Thymus (tissue), 11 donors: ENCODE measurements around the gene SYNGR3. TPM values are rescaled to one million over a fixed set of nuclear protein-coding genes. Genes with fewer than 3 reads are reported as not detected.

Experiments used
- DNase-seq, 9 donors: peaks; one replicate each; pipeline ENCODE4 v3.0.0-alpha.2; 2013; ENCODE audit warnings: low spot score in 9 of 9, low read depth in 6 of 9, missing footprints in 1 of 9
- H3K27ac ChIP-seq, 2 donors: one replicate each; pipeline ENCODE4 v1.5.1; 2013; ENCODE audit warnings: control low read depth in 1 of 2, low read depth in 1 of 2, low read length in 1 of 2, mild to moderate bottlenecking in 1 of 2, moderate library complexity in 1 of 2
- H3K27me3 ChIP-seq, 2 donors: one replicate each; pipeline ENCODE4 v1.5.1; 2013; ENCODE audit warnings: low read length in 1 of 2; ENCODE audit not compliant: control insufficient read depth in 2 of 2, insufficient read depth in 1 of 2
- H3K36me3 ChIP-seq, 2 donors: one replicate each; pipeline ENCODE4 v1.5.1; 2013; ENCODE audit warnings: low read length in 1 of 2, mild to moderate bottlenecking in 1 of 2, moderate library complexity in 1 of 2; ENCODE audit not compliant: control insufficient read depth in 2 of 2, insufficient read depth in 2 of 2
- H3K4me1 ChIP-seq, 2 donors: one replicate each; pipeline ENCODE4 v1.5.1; 2013; ENCODE audit warnings: low read length in 2 of 2; ENCODE audit not compliant: control insufficient read depth in 2 of 2, insufficient read depth in 2 of 2
- H3K4me3 ChIP-seq, 2 donors: one replicate each; pipeline ENCODE4 v1.5.1; 2013; ENCODE audit warnings: low read length in 2 of 2, control low read depth in 1 of 2, mild to moderate bottlenecking in 1 of 2
- H3K9me3 ChIP-seq, 2 donors: one replicate each; pipeline ENCODE4 v1.5.1; 2013; ENCODE audit warnings: low read length in 1 of 2, mild to moderate bottlenecking in 1 of 2; ENCODE audit not compliant: control insufficient read depth in 2 of 2, insufficient read depth in 1 of 2
- WGBS: extraction: QIAGEN DNeasy Blood & Tissue Kit; methylation state at CpG from one replicate; pipeline ENCODE4 v1.1.7; 2013; 5-methylcytosine and 5-hydroxymethylcytosine counted together
- polyA plus RNA-seq: library from polyadenylated mRNA; stranded (reverse); fragments of 200-250 nt; gene quantifications from one replicate; pipeline ENCODE4 v1.2.3, GENCODE V29; 2013
- total RNA-seq: library from RNA; stranded (reverse); fragments of 120-200 nt; gene quantifications from one replicate; pipeline ENCODE4 v1.2.4, GENCODE V29; 2013
- donor health status: healthy.

Gene SYNGR3
- total and polyA plus RNA-seq, 2 donors, result 1.2 to 2.7 TPM

- WGBS, result under 1% methylated on average over 97 of the region's 97 CpGs
- peaks cover 19 to 34% of the 10 kb centered on the region in 2 donors for H3K36me3 ChIP-seq
Observed at GRCh38 chr16:1964506-1965395, 25.0 kb upstream of the SYNGR3 start, which contains the start of gene RPS2. Gene RPS2, minus strand, starts transcription at chr16:1964826. Its CDS starts 201 bp downstream, at chr16:1964625.

GRCh38 chr16:1965396-1966001, 24.3 kb upstream of the SYNGR3 start:
- H3K4me3 ChIP-seq, result peak overlapping the region; percentile 83 to 95
- H3K27ac ChIP-seq, result peak overlapping the region; percentile 88 to 93
- H3K9me3 ChIP-seq, result no peaks in the 10 kb centered on the region
- H3K36me3 ChIP-seq, result peaks cover 19 to 32% of the 10 kb centered on the region in 2 donors
- peaks cover 6 to 40% of the 10 kb centered on the region in 2 donors for H3K4me1 ChIP-seq
- WGBS, result 29% methylated on average over 24 of the region's 24 CpGs
- DNase-seq, result peak in 1 of 9 donors; percentile 37
- no peaks in the 10 kb centered on the region for H3K27me3 ChIP-seq

More at GRCh38 chr16:1964506-1965395, 25.0 kb upstream of the SYNGR3 start, which contains the start of gene RPS2:
- peak; percentile 93 to 99 (median 95) for DNase-seq
- H3K27me3 ChIP-seq, result no peaks in the 10 kb centered on the region
- H3K4me1 ChIP-seq, result peaks cover 10 to 43% of the 10 kb centered on the region in 2 donors
- no peaks in the 10 kb centered on the region for H3K9me3 ChIP-seq
- peak within 1 kb of the TSS; percentile 91 to 95 for H3K27ac ChIP-seq
- H3K4me3 ChIP-seq, result peak within 1 kb of the TSS; percentile 83 to 95

- Histone ChIP-seq H3K9me3 (no peaks in the 10 kb centered on the region), H3K4me3 (peak within 1 kb of the TSS; percentile 83 to 95), H3K27me3 (no peaks in the 10 kb centered on the region), H3K4me1 (peaks cover 8 to 41% of the 10 kb centered on the region in 2 donors), H3K36me3 (peaks cover 14 to 23% of the 10 kb centered on the region in 2 donors), H3K27ac (peak within 1 kb of the TSS in 1 of 2 donors; percentile 88)
- WGBS, result 98% methylated on average over 6 of the region's 6 CpGs
- DNase-seq, result no peak
Observed at GRCh38 chr16:1966460-1966859, 23.3 kb upstream of the SYNGR3 start, which contains the start of gene RNF151. Gene RNF151, plus strand, starts transcription at chr16:1966856. Its CDS starts 26 bp downstream, at chr16:1966882.

DNA sequence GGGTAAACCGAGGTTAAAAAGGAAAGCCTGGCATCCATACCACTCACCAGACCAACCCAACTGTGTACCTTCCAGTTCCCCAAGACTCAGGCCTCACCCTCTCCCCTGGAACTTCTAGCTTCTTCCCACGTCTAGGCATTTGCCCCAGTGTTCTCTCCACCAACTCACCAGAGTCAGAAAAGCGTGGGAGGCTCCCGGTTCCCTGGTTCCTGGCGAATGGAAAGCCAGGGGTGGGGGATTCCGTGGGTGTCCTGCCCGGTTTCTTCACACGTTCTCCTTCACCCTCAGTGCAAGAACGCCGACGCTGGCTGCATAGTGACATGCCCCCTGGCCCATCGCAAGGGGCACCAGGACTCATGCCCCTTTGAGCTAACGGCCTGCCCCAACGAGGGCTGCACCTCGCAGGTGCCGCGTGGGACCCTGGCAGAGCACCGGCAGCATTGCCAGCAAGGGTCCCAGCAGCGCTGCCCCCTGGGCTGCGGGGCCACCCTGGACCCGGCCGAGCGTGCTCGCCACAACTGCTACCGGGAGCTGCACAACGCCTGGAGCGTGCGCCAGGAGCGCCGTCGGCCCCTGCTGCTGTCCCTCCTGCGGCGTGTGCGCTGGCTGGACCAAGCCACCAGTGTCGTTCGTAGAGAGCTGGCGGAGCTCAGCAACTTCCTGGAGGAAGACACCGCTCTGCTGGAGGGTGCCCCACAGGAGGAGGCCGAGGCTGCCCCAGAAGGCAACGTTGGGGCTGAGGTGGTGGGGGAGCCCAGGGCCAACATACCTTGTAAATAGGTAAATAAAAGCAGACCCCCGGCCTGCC, 21.4 kb upstream of the SYNGR3 start:
- WGBS, result 96% methylated on average over 41 of the region's 41 CpGs
- peaks cover 11 to 35% of the 10 kb centered on the region in 2 donors for H3K4me1 ChIP-seq

GRCh38 chr16:1971796-1972489, 17.8 kb upstream of the SYNGR3 start, which contains the start of gene TBL3:
Gene TBL3, plus strand, starts transcription at chr16:1972053. Its CDS starts 112 bp downstream, at chr16:1972165.
- H3K36me3 ChIP-seq, result peaks cover 22 to 31% of the 10 kb centered on the region in 2 donors
- peak; percentile 82 to 97 (median 95) for DNase-seq
- H3K27me3 ChIP-seq, result no peaks in the 10 kb centered on the region
- H3K9me3 ChIP-seq, result no peaks in the 10 kb centered on the region
- WGBS, result under 1% methylated on average over 78 of the region's 78 CpGs
- peaks cover 7 to 18% of the 10 kb centered on the region in 2 donors for H3K4me1 ChIP-seq
- H3K27ac ChIP-seq, result peak within 1 kb of the TSS; percentile 84 to 97
- H3K4me3 ChIP-seq, result peak within 1 kb of the TSS; percentile 80 to 95

More for the DNA sequence above, 21.4 kb upstream of the SYNGR3 start:
- H3K27ac ChIP-seq, result no peak overlapping the region
- peaks cover 0 to 4% of the 10 kb centered on the region in 2 donors for H3K36me3 ChIP-seq
- H3K9me3 ChIP-seq, result no peaks in the 10 kb centered on the region
- DNase-seq, result no peak
- H3K27me3 ChIP-seq, result no peaks in the 10 kb centered on the region
- no peak overlapping the region for H3K4me3 ChIP-seq

DNA sequence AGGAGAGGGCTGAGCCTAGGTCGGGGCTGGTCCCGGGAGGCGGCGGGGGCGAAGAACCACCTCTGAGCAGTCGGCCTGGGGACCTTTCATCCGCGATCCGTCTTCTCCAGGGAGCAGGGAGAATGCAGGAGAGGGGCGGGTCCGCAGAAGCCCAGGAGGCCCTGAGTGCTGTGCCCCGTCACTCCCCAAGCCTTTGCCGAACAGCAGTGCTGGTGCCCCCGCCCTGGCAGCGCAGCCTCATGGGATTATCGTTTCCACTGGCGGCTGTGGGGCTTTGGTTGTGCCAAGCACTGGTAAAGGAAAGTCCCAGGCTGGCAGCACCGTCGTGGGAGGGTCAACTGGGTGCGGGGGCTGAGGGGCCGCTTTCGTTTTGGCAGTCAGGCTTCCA, 17.3 kb upstream of the SYNGR3 start:
- Histone ChIP-seq H3K4me1 (peaks cover 7 to 18% of the 10 kb centered on the region in 2 donors), H3K9me3 (no peaks in the 10 kb centered on the region), H3K4me3 (peak overlapping the region; percentile 80 to 95), H3K36me3 (peaks cover 26 to 36% of the 10 kb centered on the region in 2 donors), H3K27me3 (no peaks in the 10 kb centered on the region), H3K27ac (no peak overlapping the region)
- 7% methylated on average over 22 of the region's 22 CpGs for WGBS
- DNase-seq, result no peak

DNA sequence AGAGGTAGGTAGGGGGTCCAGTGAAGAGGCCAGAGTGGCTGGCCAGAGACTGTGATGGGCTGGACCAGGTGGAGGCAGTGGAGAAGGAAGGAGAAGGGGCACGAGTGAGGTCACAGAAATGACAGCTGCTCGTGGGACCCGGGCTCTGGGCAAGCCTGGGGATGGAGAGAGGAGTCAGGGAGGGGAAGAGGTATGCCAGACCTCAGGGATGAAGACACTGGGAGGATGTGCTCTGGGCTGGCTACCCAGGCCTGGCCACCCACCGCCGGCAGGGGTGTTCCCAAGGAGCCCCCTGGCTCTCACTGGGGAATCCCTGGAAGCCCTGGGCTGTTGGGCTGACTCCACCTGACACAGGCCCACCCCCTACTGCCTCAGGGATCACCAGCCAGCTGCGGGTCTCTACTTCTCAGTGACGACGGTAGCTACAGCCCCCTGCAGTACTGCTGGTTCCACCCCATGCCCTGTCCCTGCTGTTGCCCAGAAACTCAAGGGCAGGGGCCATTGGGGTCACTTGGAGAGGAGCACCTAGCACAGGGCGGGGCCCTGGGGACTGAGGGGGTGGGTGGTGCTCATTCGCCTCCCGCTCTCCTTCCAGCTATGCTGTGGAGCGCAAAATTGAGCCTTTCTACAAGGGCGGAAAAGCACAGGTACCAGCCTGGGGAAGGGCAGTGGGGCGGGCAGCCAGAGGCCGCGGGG, 16.2 kb upstream of the SYNGR3 start:
- Histone ChIP-seq H3K4me3 (no peak overlapping the region), H3K36me3 (peaks cover 37 to 48% of the 10 kb centered on the region in 2 donors), H3K27me3 (peaks cover 5 to 7% of the 10 kb centered on the region in 2 donors), H3K27ac (no peak overlapping the region), H3K4me1 (peaks cover 7 to 18% of the 10 kb centered on the region in 2 donors), H3K9me3 (no peaks in the 10 kb centered on the region)
- no peak for DNase-seq
- 98% methylated on average over 16 of the region's 16 CpGs for WGBS
